GM18498 (cell line): ENCODE measurements around the gene DAPK1.

Source experiments
- ATAC-seq: cut with Tn5 transposase; IDR thresholded peaks from one replicate; pipeline ENCODE4 v1.9.1; 2021; ENCODE audit warnings: mild to moderate bottlenecking, moderate library complexity; ENCODE audit not compliant: unreplicated experiment

DAPK1 gene

GRCh38 chr9:87609002-87609401 is 111.3 kb downstream of the DAPK1 start:
- ATAC-seq: no peak

DNA sequence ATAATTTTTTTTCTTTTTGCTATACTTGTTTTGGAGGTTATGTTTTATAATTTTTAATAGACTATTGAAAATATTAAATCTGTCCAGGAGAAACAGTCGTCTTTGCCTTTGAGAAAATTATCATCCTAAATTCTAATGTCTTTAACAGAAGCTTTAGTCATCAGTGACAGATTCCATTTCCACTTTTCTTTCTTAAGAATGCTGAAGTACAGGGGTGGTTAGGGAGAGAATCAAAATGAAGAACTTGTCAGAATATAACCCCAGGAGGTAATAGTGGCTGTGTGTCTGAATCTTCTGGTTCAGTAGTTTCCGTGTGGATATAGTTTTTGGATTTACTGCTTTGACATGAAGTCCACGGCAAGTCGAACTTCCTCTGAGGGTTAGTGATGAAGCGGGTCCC is 111.8 kb downstream of the DAPK1 start:
- no peak for ATAC-seq

DNA sequence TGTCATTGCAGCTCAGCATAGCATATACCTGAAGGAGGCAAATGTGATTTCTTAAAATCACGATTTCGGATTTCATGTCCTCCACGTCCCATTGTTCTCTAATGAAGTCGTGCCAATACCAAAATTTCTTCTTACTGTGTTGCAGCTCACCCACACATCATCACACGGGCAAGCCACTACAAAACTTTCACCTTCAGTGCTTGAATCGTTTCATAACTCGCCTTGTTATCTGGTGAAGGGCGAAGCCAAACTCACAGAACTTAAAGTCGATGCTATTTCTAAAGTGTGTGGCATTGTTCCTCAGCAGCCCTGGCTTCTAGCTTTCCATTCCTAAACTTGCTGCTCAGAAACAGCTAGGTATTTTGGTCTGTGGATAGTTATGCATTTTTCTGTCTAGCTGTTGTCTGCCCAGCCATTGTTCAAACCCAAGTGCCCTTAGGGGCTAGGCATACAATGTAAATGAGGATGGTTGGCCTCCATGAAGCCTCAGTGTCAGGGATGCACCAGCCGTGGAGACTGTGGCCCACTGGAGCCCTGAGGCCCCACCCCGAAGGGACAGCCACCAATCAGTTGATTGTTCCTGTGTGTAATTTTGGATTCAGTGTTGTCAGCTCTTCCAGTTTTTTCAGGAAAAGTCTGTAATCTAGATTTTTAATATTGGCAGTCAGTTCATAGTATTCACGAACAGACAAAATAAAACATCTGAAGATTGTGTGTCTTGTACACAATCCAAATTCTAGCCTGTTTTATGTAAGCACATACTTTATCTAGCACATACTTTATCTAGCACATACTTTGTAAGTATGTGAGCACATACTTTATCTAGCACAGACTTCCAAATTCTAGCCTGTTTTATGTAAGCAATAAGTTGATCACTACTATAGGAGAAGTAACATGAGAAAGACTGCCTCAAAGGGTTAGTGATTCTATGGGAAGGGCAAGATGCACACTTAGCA is 112.8 kb downstream of the DAPK1 start:
- no peak for ATAC-seq

DNA sequence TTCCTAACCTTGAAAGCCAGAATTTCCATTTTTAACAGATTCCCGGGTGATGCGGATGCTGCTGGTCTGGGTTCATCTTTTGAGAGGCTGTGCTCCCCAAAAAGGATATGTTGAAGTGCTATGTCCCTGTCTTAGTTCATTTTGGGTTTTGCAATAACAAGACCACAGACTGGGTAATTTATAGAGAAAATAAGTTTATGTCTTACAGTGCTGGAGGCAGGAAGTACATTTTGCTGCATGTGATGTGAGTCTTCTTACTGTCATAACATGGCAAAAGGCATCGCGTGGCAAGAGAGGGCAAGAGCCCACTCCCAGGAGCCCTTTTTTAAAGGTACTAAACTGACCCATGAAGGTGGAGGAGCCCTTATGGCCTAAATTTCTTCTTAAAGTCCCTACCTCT is 114.1 kb downstream of the DAPK1 start:
- ATAC-seq: no peak

- no peak for ATAC-seq
These were observed 114.9 kb downstream of the DAPK1 start for GRCh38 chr9:87612536-87612935.

- no peak for ATAC-seq
These were observed 115.8 kb downstream of the DAPK1 start for GRCh38 chr9:87613265-87614111.

GRCh38 chr9:87614397-87614796 is 116.7 kb downstream of the DAPK1 start:
- ATAC-seq: no peak

DNA sequence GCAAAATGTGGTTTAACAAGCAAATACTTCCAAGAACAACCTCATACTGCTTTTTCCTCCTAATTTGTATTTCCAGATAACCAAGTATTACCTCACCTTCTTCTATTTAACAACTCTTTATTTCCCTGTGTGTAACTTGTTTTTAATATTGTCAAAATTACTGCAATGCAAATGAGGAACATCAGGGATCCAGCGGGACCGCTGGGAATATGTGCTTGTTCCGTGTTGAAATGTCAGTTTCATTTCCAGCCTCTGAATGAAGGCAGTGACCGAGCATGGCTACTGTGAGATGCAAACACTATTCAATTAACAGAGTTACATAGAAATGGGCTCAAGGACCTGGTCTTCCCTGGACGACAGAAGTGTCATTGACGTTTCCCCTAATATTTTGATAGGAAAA is 117.5 kb downstream of the DAPK1 start:
- ATAC-seq: no peak

GRCh38 chr9:87615547-87616148 is 118.0 kb downstream of the DAPK1 start:
- ATAC-seq: no peak

DNA sequence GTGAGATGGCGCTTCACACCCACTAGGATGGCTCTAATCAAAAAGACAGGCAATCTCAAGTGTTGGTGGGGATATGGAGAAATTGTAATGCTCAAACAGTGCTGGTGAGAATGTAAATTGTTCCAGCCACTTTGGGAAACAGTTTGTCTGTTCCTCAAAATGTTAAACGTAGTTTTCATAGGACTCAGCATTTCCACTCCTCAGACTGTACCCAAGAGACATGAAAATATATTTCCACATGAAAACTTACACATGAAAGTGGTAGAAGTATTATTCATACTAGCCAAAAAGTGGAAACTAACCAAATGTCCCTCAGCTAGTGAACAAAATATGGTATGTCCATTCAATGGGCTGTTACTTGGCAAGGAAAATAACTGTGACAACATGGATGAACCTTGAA is 120.6 kb downstream of the DAPK1 start:
- ATAC-seq: no peak

- ATAC-seq: no peak
These were observed 121.3 kb downstream of the DAPK1 start for GRCh38 chr9:87618931-87619330.

DNA sequence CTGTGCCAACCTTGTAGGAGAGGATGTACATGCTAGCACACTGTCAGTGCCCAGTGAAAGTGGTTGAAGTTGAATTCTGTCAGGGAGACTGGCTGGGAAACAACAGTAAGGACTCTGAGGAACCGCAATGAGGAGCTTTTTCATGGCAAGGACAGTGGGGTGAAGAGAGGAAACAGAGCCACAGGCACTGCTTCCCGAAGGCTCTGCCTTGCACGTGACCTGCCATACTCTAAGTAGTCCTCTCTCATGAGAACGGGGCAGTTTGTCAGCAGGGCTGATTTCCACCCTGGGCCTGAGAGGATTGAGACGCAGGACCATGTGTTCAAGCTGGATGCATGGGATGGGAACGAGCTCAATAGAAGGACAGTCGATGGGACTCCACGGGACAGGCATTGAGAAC is 121.7 kb downstream of the DAPK1 start:
- ATAC-seq: no peak

DNA sequence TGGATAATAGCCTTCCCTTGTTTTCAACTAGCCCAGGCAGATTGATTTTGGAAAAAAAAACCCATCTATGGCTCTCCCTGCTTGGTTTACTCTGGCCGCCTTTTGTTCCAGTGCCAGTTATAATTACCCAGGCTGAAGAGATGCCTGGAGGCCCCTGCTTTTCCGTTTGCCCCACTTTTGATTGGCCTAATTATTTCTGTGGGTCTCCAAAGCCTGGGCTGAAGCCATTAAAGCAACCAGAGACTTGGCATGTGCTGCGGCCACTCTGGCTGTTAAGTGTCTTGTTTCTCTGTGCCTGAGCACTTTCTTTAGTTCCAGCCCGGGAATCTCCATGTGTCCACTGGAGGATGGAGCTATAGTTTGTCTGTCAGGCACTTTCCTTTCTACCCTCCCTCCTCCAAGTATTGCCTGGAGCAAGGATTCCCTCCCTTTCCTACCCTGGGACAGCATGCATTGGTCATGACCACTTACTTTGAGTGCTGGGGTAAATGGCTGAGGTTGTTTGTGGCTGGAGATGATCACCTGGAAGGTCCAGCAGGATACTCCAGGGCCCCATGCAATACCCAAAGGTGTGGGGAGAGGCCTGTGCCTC is 123.2 kb downstream of the DAPK1 start:
- no peak for ATAC-seq

DNA sequence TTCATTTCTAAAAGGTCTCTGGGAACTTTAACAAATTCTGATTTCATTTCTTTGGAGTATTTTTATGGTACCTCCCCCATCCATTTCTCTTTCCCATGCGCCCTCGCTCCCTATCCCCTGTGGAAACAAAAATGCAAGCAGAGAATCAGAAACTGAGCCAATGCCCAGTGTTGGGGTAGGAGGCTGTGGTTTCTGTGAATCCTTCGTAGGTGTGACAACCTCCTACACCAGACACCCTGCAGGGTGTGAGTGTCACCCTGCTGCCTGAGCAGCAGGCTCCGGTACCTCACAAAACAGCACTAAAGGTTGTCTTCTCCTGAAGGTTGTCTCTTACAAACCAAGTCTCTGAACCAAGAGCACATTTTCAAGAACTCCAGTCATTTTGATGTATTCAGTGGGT is 124.4 kb downstream of the DAPK1 start:
- no peak for ATAC-seq

GRCh38 chr9:87622923-87623322 is 125.3 kb downstream of the DAPK1 start:
- ATAC-seq: no peak

- no peak for ATAC-seq
These were observed 130.7 kb downstream of the DAPK1 start for GRCh38 chr9:87628346-87628745.

DNA sequence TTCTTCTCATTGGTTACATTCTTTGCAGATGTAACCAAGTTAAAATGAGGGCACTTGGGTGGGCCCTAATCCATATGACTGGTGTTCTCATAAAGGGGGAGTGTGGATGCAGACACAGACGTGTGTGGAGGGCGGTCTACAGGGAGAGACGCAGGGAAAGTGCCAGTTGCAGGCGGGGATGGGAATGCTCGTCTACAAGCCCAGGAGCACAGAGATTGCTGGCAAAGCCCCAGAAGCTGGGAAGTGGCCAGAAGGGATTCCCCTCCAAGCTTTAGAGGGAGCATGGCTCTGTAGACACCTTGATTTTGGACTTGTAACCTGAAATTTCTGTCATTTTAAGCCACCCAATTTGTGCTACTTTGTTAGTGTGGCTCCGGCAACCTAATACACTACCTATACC is 131.4 kb downstream of the DAPK1 start:
- ATAC-seq: no peak

- no peak for ATAC-seq
These were observed 132.6 kb downstream of the DAPK1 start for GRCh38 chr9:87630266-87630665.

- no peak for ATAC-seq
These were observed 133.2 kb downstream of the DAPK1 start for GRCh38 chr9:87630846-87631245.

GRCh38 chr9:87635656-87636501 is 138.2 kb downstream of the DAPK1 start:
- ATAC-seq: no peak
